GM10248 (cell line): ENCODE measurements around the gene PTGFRN.

ENCODE experiments used
- CTCF ChIA-PET: fragments of 300-600 bp; sonication (Branson Sonifier 250); formaldehyde crosslinking; extraction: SDS; loops from one replicate; lab custom pipeline; 2021; ENCODE audit warnings: antibody characterized with exemption; lab: Yijun Ruan, JAX
- POLR2A ChIA-PET: fragments of 350-650 bp; sonication (Branson Sonifier 250); formaldehyde crosslinking; extraction: SDS; loops from one replicate; lab custom pipeline; 2020; ENCODE audit warnings: antibody characterized with exemption; lab: Yijun Ruan, JAX
- DNase-seq: peaks from one replicate; pipeline ENCODE4 v3.0.0; 2012; ENCODE audit errors: extremely low spot score
- TF ChIP-seq, protein P1 (sequence below): IDR thresholded peaks from 2 replicates; pipeline ENCODE4 v1.5.1; 2012; ENCODE audit warnings: mild to moderate bottlenecking, low read depth; ENCODE audit errors: extremely low read depth, missing control alignments, control extremely low read depth

PTGFRN gene

GRCh38 chr1:116902723-116903383 lies 6.9 kb upstream of the PTGFRN start:
- TF ChIP-seq, protein P1, sequence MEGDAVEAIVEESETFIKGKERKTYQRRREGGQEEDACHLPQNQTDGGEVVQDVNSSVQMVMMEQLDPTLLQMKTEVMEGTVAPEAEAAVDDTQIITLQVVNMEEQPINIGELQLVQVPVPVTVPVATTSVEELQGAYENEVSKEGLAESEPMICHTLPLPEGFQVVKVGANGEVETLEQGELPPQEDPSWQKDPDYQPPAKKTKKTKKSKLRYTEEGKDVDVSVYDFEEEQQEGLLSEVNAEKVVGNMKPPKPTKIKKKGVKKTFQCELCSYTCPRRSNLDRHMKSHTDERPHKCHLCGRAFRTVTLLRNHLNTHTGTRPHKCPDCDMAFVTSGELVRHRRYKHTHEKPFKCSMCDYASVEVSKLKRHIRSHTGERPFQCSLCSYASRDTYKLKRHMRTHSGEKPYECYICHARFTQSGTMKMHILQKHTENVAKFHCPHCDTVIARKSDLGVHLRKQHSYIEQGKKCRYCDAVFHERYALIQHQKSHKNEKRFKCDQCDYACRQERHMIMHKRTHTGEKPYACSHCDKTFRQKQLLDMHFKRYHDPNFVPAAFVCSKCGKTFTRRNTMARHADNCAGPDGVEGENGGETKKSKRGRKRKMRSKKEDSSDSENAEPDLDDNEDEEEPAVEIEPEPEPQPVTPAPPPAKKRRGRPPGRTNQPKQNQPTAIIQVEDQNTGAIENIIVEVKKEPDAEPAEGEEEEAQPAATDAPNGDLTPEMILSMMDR, result no peak
- ChIA-PET CTCF (interaction anchor here (1.0 to 3.5 kb wide), 7 partner anchors 14 to 165 kb away, joined by 3 to 16 read pairs (median 4); no protein-coding TSS in a partner anchor), POLR2A (no interaction called here)
- no peak for DNase-seq

DNA sequence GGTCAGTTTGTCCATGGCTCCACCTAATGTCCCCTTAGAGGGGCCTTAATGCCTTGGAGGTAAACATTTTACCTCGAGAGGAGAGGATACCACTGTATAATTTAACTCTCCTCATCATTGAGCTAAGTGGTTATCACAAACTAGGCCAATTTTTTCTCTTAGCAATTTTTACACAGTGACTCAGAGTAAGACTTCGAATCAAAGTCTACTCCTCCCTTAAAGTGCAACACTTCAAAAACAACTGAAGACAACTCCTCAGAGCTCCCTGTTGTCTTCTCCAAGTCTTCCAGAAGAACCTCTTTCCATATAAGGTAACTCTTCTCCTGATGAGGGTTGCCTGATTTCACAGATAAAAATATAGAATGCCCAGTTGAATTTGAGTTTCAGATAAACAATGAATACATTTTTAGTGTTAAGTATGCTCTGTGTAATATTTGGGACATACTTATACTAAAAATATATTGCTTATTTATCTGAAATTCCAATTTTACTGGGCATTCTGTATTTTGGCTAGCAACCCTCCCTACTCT lies 4.9 kb upstream of the PTGFRN start:
- CTCF ChIA-PET, result interaction anchor here (1.0 to 1.8 kb wide), 2 partner anchors 9 to 11 kb away, joined by 3 to 4 read pairs; no protein-coding TSS in a partner anchor
- DNase-seq, result no peak
- TF ChIP-seq, protein P1, result no peak
- POLR2A ChIA-PET, result no interaction called here

DNA sequence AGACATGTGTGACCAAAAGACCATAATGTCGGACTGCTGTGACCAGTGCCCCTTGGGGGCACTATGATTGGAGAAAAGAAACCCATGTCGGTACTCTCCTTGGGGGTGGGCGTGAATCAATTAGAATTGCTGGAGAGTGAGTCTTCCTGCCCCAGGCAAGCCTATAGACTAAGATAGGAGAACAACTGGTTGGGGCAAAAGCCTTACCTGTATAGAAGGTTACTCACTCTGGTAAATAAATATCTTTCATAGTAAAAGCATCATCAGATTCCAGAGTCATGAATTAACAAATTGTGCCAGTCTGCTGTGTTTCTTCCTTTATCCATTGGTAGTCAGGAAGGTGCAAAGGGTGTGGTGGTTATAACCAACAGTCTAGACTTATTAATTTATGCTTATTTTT lies 2.9 kb upstream of the PTGFRN start:
- POLR2A ChIA-PET, result no interaction called here
- no peak for DNase-seq
- CTCF ChIA-PET, result interaction anchor here (1.3 kb wide), 1 partner anchor 22 kb away, joined by 4 read pairs; no protein-coding TSS in a partner anchor
- TF ChIP-seq, protein P1, result no peak

DNA sequence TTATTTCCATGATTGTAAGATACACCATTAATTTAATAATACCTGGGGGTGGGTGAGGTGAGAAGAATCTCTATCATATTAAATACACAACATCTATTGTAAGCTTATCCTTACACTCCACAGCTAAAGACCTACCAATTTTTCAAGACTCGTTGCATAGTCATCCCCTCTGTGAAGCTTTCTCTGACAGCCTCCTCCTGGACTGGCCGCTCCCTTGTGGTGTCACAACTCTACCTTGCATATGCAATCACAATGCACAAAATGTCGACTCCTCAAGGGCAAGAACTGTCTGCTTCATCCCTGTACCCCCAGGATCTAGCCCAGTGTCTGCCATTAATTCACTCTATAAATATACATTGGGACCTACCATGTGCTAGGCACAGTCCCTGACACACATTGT lies 2.4 kb upstream of the PTGFRN start:
- no peak for DNase-seq
- ChIA-PET CTCF (interaction anchor here (1.1 to 1.3 kb wide), 2 partner anchors 22 to 26 kb away, joined by 3 to 4 read pairs; no protein-coding TSS in a partner anchor), POLR2A (no interaction called here)
- TF ChIP-seq, protein P1, result no peak

- CTCF ChIA-PET, result interaction anchor here (1.1 to 1.3 kb wide), 3 partner anchors 13 to 26 kb away, joined by 3 to 4 read pairs (median 3); no protein-coding TSS in a partner anchor
- TF ChIP-seq, protein P1, result no peak
- no peak for DNase-seq
- POLR2A ChIA-PET, result no interaction called here
Observed at GRCh38 chr1:116908266-116908665, 1.4 kb upstream of the PTGFRN start.

- TF ChIP-seq, protein P1, result no peak
- DNase-seq, result no peak
- ChIA-PET CTCF (interaction anchor here (1.2 to 1.9 kb wide), 2 partner anchors 14 to 26 kb away, joined by 3 to 8 read pairs; no protein-coding TSS in a partner anchor), POLR2A (no interaction called here)
Observed at GRCh38 chr1:116908820-116909511, 750 bp upstream of the PTGFRN start.
